Measurements from ENCODE around the gene ABHD17B. TPM values are rescaled to one million over a fixed set of nuclear protein-coding genes. Genes with fewer than 3 reads are reported as not detected.

Gene ABHD17B
- total RNA-seq, 1 donor from 2014 or later = 12.5 TPM

GRCh38 chr9:71853084-71853483 is 57.9 kb downstream of the ABHD17B start:
- no peaks in the 10 kb centered on the region for H3K4me1 Mint-ChIP-seq (ENCODE audit: low read depth)

GRCh38 chr9:71850996-71851395 is 60.0 kb downstream of the ABHD17B start:
- peaks cover 9% of the 10 kb centered on the region for H3K9me3 Mint-ChIP-seq (ENCODE audit: low read depth)
- peaks cover 5% of the 10 kb centered on the region for H3K36me3 Mint-ChIP-seq (ENCODE audit: low read depth)
- H3K4me1 Mint-ChIP-seq (ENCODE audit: low read depth) = no peaks in the 10 kb centered on the region
- no peak for TF ChIP-seq CTCF (IDR thresholded peaks at IDR 0.05)
- no peak for DNase-seq (ENCODE audit: low spot score)
- H3K27ac Mint-ChIP-seq (ENCODE audit: unreplicated experiment) = no peak overlapping the region
- no peak overlapping the region for H3K4me3 Mint-ChIP-seq (ENCODE audit: unreplicated experiment)
- no peaks in the 10 kb centered on the region for H3K27me3 Mint-ChIP-seq (ENCODE audit: low read depth)

More at GRCh38 chr9:71853084-71853483, 57.9 kb downstream of the ABHD17B start:
- DNase-seq (ENCODE audit: low spot score) = no peak
- Mint-ChIP-seq H3K27me3 (ENCODE audit: low read depth) (no peaks in the 10 kb centered on the region), H3K9me3 (ENCODE audit: low read depth) (peaks cover 9% of the 10 kb centered on the region), H3K4me3 (ENCODE audit: unreplicated experiment) (no peak overlapping the region), H3K27ac (ENCODE audit: unreplicated experiment) (no peak overlapping the region), H3K36me3 (ENCODE audit: low read depth) (peaks cover 5% of the 10 kb centered on the region)
- no peak for TF ChIP-seq CTCF (IDR thresholded peaks at IDR 0.05)

GRCh38 chr9:71847892-71848291 is 63.1 kb downstream of the ABHD17B start:
- H3K27me3 Mint-ChIP-seq (ENCODE audit: low read depth) = no peaks in the 10 kb centered on the region

GRCh38 chr9:71844808-71845207 is 66.2 kb downstream of the ABHD17B start:
- no peaks in the 10 kb centered on the region for H3K27me3 Mint-ChIP-seq (ENCODE audit: low read depth)
- no peak overlapping the region for H3K4me3 Mint-ChIP-seq (ENCODE audit: unreplicated experiment)
- no peak for TF ChIP-seq CTCF (IDR thresholded peaks at IDR 0.05)
- peaks cover 14% of the 10 kb centered on the region for H3K9me3 Mint-ChIP-seq (ENCODE audit: low read depth)
- no peak overlapping the region for H3K27ac Mint-ChIP-seq (ENCODE audit: unreplicated experiment)
- DNase-seq (ENCODE audit: low spot score) = no peak
- H3K36me3 Mint-ChIP-seq (ENCODE audit: low read depth) = peaks cover 2% of the 10 kb centered on the region
- no peaks in the 10 kb centered on the region for H3K4me1 Mint-ChIP-seq (ENCODE audit: low read depth)

More at GRCh38 chr9:71847892-71848291, 63.1 kb downstream of the ABHD17B start:
- H3K4me3 Mint-ChIP-seq (ENCODE audit: unreplicated experiment) = no peak overlapping the region
- peaks cover 6% of the 10 kb centered on the region for H3K9me3 Mint-ChIP-seq (ENCODE audit: low read depth)
- no peak for DNase-seq (ENCODE audit: low spot score)
- no peak for TF ChIP-seq CTCF (IDR thresholded peaks at IDR 0.05)
- H3K36me3 Mint-ChIP-seq (ENCODE audit: low read depth) = peaks cover 3% of the 10 kb centered on the region
- H3K4me1 Mint-ChIP-seq (ENCODE audit: low read depth) = no peaks in the 10 kb centered on the region
- H3K27ac Mint-ChIP-seq (ENCODE audit: unreplicated experiment) = no peak overlapping the region

- H3K4me3 Mint-ChIP-seq (ENCODE audit: unreplicated experiment) = no peak overlapping the region
- no peaks in the 10 kb centered on the region for H3K4me1 Mint-ChIP-seq (ENCODE audit: low read depth)
- peaks cover 22% of the 10 kb centered on the region for H3K9me3 Mint-ChIP-seq (ENCODE audit: low read depth)
- TF ChIP-seq CTCF (IDR thresholded peaks at IDR 0.05) = no peak
- H3K27ac Mint-ChIP-seq (ENCODE audit: unreplicated experiment) = no peak overlapping the region
- peaks cover 9% of the 10 kb centered on the region for H3K36me3 Mint-ChIP-seq (ENCODE audit: low read depth)
- H3K27me3 Mint-ChIP-seq (ENCODE audit: low read depth) = peaks cover 4% of the 10 kb centered on the region
- DNase-seq (ENCODE audit: low spot score) = no peak
Observed at GRCh38 chr9:71839668-71840067, 71.3 kb downstream of the ABHD17B start.

All from chondrocyte (in vitro differentiated cells).